HG03025 (cell line): ENCODE measurements around the gene BPIFB1.

Experiments used
- ATAC-seq: cut with Tn5 transposase; IDR thresholded peaks from one replicate; pipeline ENCODE4 v1.9.1; 2021; ENCODE audit warnings: mild to moderate bottlenecking, moderate library complexity; ENCODE audit not compliant: unreplicated experiment, low FRiP score

BPIFB1 gene

DNA sequence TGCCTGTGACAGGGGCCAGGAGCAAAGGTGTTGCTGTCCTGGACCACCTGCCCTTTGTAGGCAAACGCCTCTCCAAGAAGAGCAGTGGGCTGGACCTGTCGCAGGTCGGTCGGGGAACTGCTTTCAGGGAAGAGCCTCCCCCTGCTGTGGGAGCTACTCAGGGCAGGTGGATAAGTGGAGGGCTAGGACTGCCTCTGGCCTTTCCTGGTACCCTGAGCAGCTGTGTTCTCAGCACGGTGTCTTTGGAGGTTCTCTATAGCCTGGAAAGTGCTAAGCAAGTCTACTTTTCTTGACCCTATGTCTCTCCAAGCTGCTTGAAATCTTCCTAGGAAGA, 35.0 kb downstream of the BPIFB1 start:
- no peak for ATAC-seq

DNA sequence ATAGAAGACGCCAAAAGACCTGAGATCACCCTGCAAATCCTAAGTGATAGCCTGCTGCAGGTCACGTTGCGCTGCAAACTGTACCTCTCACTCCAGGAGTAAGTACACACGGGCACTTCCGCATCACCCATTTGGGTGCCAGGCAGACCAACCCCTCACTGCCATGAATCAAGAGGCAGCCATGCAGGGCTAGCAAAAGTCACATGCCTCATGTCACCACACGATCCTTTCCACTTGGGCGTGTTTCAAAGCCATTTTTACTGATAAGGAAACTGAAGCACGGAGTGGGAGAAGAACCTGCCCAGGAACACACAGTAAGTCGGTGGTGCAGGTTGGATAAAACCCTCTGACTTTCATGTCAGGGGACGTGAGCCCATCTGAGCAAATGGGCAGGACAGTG, 37.0 kb downstream of the BPIFB1 start:
- no peak for ATAC-seq

GRCh38 chr20:33322456-33322855, 39.4 kb downstream of the BPIFB1 start:
- ATAC-seq: no peak

DNA sequence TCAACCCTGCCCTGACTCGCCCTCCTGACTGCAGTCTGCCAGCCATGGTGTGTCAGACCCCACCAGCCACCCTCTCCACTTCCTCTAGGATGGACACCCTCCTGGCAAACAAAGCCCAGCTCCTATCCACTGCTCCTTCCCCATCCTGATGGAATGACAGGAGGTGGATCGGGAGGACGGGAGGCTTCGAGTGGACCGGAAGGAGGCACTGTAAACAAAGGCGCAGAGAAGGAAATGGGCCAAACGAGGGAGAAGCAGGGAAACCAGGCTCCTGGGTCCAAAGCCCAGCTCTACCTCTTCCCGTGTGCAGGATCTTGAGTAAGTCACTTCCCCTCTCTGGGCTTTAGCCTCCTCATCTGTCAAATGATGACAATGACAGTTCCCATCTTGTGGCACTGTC, 40.2 kb downstream of the BPIFB1 start:
- ATAC-seq: no peak

DNA sequence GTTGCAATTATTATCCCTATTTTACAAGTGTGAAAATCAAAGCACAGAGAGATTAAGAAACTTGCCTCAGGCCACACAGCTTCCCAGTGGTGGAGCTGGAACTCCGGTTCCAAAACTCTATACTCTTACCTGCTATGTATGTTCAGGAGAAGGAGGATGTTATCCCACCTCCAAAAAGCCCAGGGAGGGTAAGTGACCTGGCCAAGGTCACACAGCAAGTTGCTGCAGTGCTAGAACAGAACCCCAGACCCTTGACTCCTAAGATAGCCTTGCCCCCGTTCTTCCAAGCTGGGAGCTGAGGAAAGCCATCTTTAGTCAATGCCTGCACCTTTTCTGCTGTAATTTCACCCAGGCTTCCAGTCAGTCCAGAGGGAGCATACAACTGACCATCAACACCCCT, 42.3 kb downstream of the BPIFB1 start:
- ATAC-seq: no peak

- no peak for ATAC-seq
These were observed 45.4 kb downstream of the BPIFB1 start for GRCh38 chr20:33328157-33329137.

GRCh38 chr20:33332905-33333456, 50.0 kb downstream of the BPIFB1 start:
- ATAC-seq: no peak

- no peak for ATAC-seq
These were observed 50.6 kb downstream of the BPIFB1 start for GRCh38 chr20:33333616-33334015.

DNA sequence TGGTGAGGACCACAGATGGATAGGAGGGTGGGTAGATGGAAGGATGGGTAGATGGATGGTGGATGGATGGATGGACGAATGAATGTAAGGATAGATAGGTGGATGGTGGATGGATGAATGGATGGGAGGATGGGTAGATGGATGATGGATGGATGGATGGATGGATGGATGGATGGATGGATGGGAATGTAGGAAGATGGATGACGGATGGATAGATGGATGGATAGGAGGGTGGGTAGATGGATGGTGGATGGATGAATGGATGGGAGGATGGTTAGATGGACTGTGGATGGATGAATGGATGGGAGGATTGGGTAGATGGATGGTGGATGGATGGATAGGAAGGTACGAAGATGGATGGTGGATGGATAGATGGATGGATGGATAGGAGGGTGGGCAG, 51.1 kb downstream of the BPIFB1 start:
- no peak for ATAC-seq

- no peak for ATAC-seq
These were observed 53.4 kb downstream of the BPIFB1 start for GRCh38 chr20:33336375-33336774.

DNA sequence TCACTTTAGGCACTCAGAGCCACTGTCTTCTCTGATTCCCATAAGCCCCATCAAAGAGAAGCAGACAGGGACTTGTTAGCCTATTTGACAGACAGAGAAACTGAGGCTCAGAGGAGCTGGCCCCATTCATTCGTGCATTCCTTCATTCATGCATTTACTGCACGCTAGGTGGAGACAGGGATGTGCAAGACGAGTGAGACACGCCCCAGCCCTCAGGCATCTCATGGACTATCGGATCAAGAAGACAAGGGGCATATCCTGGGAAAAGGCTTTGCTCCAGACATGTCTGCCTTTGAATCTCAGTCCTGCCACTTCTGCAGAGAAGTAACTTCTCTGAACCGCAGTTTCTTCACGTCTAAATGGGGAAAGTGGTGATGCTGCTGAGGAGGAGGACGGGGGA, 54.1 kb downstream of the BPIFB1 start:
- no peak for ATAC-seq

GRCh38 chr20:33337531-33338165, 54.6 kb downstream of the BPIFB1 start:
- ATAC-seq: no peak

DNA sequence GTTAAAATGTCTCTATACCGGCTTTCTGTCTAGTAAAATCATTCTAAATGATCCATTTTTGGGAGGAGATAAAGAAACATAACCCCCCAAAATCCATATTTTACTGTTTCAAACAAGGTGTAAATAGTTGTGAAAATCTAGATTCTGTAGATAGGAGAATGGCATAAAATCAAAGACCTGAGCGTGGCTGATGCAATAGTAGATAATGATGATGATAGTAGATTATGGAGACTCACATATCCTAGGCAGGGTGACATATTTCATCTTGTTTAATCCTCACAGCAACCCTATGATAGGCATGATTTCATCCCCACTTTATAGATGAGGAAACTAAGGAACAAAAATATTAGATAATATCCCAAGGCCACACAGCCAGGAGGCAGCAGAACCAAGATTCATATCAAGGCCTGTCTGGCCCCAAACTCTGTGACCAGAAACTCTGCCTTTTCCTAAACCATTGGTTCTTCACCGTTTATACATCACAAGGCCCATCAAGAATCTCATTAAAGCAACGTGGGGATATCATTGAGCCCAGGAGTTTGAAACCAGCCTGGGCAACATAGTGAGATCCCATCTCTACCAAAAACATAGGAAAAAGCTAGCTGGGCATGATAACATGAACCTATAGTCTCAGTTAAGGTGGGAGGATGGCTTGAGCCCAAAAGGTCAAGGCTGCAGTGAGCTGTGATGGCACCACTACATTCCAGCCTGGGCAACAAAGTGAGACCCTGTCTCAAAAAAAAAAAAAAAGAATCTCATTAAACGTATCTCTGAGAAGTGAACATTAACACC, 55.6 kb downstream of the BPIFB1 start:
- ATAC-seq: no peak

GRCh38 chr20:33339515-33340058, 56.6 kb downstream of the BPIFB1 start:
- no peak for ATAC-seq

GRCh38 chr20:33343521-33343920, 60.5 kb downstream of the BPIFB1 start:
- no peak for ATAC-seq

GRCh38 chr20:33345342-33345741, 62.3 kb downstream of the BPIFB1 start:
- no peak for ATAC-seq

GRCh38 chr20:33348136-33348937, 65.3 kb downstream of the BPIFB1 start:
- ATAC-seq: no peak

DNA sequence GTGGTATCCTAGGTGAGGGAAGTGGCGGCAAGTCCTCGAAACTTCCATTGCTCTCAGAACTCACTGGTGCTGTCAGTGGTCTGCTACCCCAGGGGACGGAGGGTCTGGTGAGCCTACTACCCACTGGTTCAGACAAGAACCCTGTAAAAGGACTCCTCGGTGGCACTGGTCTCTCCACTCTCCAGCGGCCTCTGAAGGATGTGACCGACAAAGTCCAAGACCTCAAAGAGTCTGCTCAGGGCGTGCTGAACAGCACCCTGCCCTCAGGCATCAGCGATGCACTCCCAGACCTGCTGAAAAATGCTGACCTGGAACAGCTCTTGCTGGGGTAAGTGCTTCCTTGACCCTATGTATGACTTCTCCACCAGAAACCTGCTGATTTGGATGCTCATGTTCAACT, 66.5 kb downstream of the BPIFB1 start:
- no peak for ATAC-seq

DNA sequence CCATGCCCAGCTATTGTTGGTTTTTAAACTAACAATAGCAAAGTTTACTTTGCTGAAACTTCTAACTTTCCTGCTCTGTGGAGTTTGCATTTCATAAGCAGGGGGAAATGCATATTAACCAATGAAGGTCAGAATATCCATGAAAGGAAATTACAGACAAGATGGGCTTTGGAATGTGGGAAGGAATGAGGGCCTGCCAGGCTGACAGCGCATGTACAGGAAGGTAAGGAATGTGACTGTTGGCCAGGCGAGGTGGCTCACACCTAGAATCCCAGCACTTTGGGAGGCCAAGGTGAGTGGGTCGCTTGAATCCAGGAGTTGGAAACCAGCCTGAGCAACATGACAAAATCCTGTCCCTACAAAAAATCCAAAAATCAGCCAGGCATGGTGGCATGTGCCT, 68.7 kb downstream of the BPIFB1 start:
- ATAC-seq: no peak
